SK-N-SH (cell line): ENCODE results near the gene THEMIS. TPM values are rescaled to one million over a fixed set of nuclear protein-coding genes. Genes with fewer than 3 reads are reported as not detected.

ENCODE experiments used
- CTCF ChIA-PET: fragments of 300-600, 350-600 bp; formaldehyde crosslinking; extraction: SDS; loops from one replicate; lab custom pipeline; 2021; lab: Yijun Ruan, JAX
- POLR2A ChIA-PET: fragments of 350-600 bp; sonication (Branson Sonifier 250); formaldehyde crosslinking; extraction: SDS; loops from one replicate; lab custom pipeline; 2020; ENCODE audit warnings: antibody characterized with exemption, inconsistent platforms; lab: Yijun Ruan, JAX
- DNase-seq: peaks from one replicate; pipeline ENCODE4 v3.0.0; 2012
- H2AFZ ChIP-seq: fragments of 200-600 bp; sonication (generic); 2 replicates; pipeline ENCODE4 v1.8.1; 2016; ENCODE audit warnings: antibody characterized with exemption, mild to moderate bottlenecking, low read depth
- H3F3A ChIP-seq: fragments of 200-600 bp; sonication (generic); replicated peaks from 2 replicates; pipeline ENCODE3; 2016; ENCODE audit warnings: antibody characterized with exemption, mild to moderate bottlenecking; ENCODE audit not compliant: insufficient read depth
- H3K27ac ChIP-seq, 2 experiments: fragments of 200-500 bp in 1 of 2; fragments of 200-600 bp in 1 of 2; sonication (Bioruptor generic) in 1 of 2; sonication (generic), shearing (Covaris generic) in 1 of 2; 2 replicates each; pipeline versions ENCODE4 v1.5.1 to v1.6.1; 2014 to 2016; ENCODE audit warnings: low read depth in 2 of 2, inconsistent platforms in 1 of 2, low read length in 1 of 2, mild to moderate bottlenecking in 1 of 2, mixed read lengths in 1 of 2
- H3K27me3 ChIP-seq: fragments of 200-600 bp; sonication (generic), shearing (Covaris generic); 2 replicates; pipeline ENCODE4 v1.6.1; 2016; ENCODE audit warnings: mixed run types; ENCODE audit not compliant: insufficient read depth
- H3K36me3 ChIP-seq, 2 experiments: fragments of 200-500 bp in 1 of 2; fragments of 200-600 bp in 1 of 2; sonication (Bioruptor generic) in 1 of 2; sonication (generic) in 1 of 2; replicated peaks in 1 of 2; 2 replicates each; pipeline versions ENCODE3 to v1.5.1; 2014 to 2016; ENCODE audit warnings: low read length in 1 of 2, mild to moderate bottlenecking in 1 of 2; ENCODE audit not compliant: insufficient read depth in 2 of 2, control insufficient read depth in 1 of 2
- H3K4me1 ChIP-seq, 2 experiments: fragments of 200-500 bp in 1 of 2; fragments of 200-600 bp in 1 of 2; sonication (Bioruptor generic) in 1 of 2; sonication (generic), shearing (Covaris generic) in 1 of 2; 2 replicates each; pipeline versions ENCODE4 v1.5.1 to v1.6.1; 2014 to 2016; ENCODE audit warnings: low read depth in 1 of 2, low read length in 1 of 2, mixed run types in 1 of 2; ENCODE audit not compliant: insufficient read depth in 2 of 2, control insufficient read depth in 1 of 2
- H3K4me2 ChIP-seq: fragments of 200-600 bp; sonication (generic), shearing (Covaris generic); 2 replicates; pipeline ENCODE4 v1.6.1; 2017; ENCODE audit warnings: mixed run types
- H3K4me3 ChIP-seq, 2 experiments: fragments of 200-500 bp in 1 of 2; fragments of 200-600 bp in 1 of 2; sonication (Bioruptor generic) in 1 of 2; sonication (generic), shearing (Covaris generic) in 1 of 2; 2 replicates each; pipeline versions ENCODE4 v1.5.1 to v1.8.1; 2014 to 2016; ENCODE audit warnings: low read depth in 2 of 2, inconsistent platforms in 1 of 2, low read length in 1 of 2, mild to moderate bottlenecking in 1 of 2, mixed read lengths in 1 of 2, moderate library complexity in 1 of 2
- H3K79me2 ChIP-seq: fragments of 200-600 bp; sonication (generic); 2 replicates; pipeline ENCODE4 v1.8.1; 2017; ENCODE audit warnings: mild to moderate bottlenecking; ENCODE audit not compliant: insufficient read depth
- H3K9ac ChIP-seq: fragments of 200-600 bp; sonication (generic); 2 replicates; pipeline ENCODE4 v1.6.1; 2017; ENCODE audit warnings: mixed run types
- H3K9me2 ChIP-seq: fragments of 200-600 bp; sonication (generic); 2 replicates; pipeline ENCODE4 v1.6.1; 2017; ENCODE audit warnings: mixed run types
- H3K9me3 ChIP-seq: fragments of 200-600 bp; sonication (generic); 2 replicates; pipeline ENCODE4 v1.6.1; 2017; ENCODE audit warnings: mixed run types, mild to moderate bottlenecking, moderate library complexity
- H4K20me1 ChIP-seq: fragments of 200-600 bp; sonication (generic); 2 replicates; pipeline ENCODE4 v1.6.1; 2017; ENCODE audit warnings: mild to moderate bottlenecking, mixed run types; ENCODE audit not compliant: insufficient read depth
- CHD2 ChIP-seq: fragments of 150-350 bp; IDR thresholded peaks from 2 replicates; pipeline ENCODE4 v1.6.1; 2018; ENCODE audit warnings: low read length; ENCODE audit not compliant: partially characterized antibody
- FOXJ3 ChIP-seq: sonication (generic); formaldehyde crosslinking; IDR thresholded peaks from 2 replicates; pipeline ENCODE4 v1.5.1; 2020; ENCODE audit warnings: mild to moderate bottlenecking, missing genetic modification reagents
- GABPA ChIP-seq: IDR thresholded peaks from 2 replicates; pipeline ENCODE4 v1.4.0; 2012; ENCODE audit warnings: low read depth, mild to moderate bottlenecking
- GATA2 ChIP-seq: sonication (generic); formaldehyde crosslinking; IDR thresholded peaks from 2 replicates; pipeline ENCODE4 v1.5.0; 2020; ENCODE audit warnings: mild to moderate bottlenecking, missing genetic modification reagents
- MXI1 ChIP-seq: IDR thresholded peaks from 2 replicates; pipeline ENCODE4 v1.6.1; 2012; ENCODE audit warnings: mild to moderate bottlenecking, low read depth, low read length, improper control_type of control experiment
- RFX5 ChIP-seq: IDR thresholded peaks from 2 replicates; pipeline ENCODE4 v1.6.1; 2012; ENCODE audit warnings: mild to moderate bottlenecking, improper control_type of control experiment, low read length
- SMC3 ChIP-seq: IDR thresholded peaks from 2 replicates; pipeline ENCODE4 v1.6.1; 2012; ENCODE audit warnings: low read depth, low read length, improper control_type of control experiment
- YY1 ChIP-seq: IDR thresholded peaks from 2 replicates; pipeline ENCODE4 v1.4.0; 2012; ENCODE audit warnings: low read depth, mild to moderate bottlenecking
- ZBTB33 ChIP-seq: IDR thresholded peaks from 2 replicates; pipeline ENCODE4 v1.4.0; 2012; ENCODE audit warnings: low read depth, borderline replicate concordance
- WGBS: methylation state at CpG from one replicate; pipeline ENCODE4 v1.1.6; 2017; ENCODE audit warnings: low lambda C conversion rate; 5-methylcytosine and 5-hydroxymethylcytosine counted together
- polyA plus RNA-seq, 3 experiments: library from polyadenylated mRNA; depleted of rRNA; stranded (reverse); fragments of >200 nt; gene quantifications; 2 replicates each; pipeline ENCODE4 v1.2.3, GENCODE V29; 2012
- TF ChIP-seq, protein P1 (sequence below): fragments of 200-600 bp; sonication (generic); IDR thresholded peaks from 2 replicates; pipeline ENCODE4 v1.6.1; 2017; ENCODE audit warnings: antibody characterized with exemption, mild to moderate bottlenecking, moderate library complexity

Gene THEMIS
- polyA plus RNA-seq, 1 of the 3 experiments (the other 2 are of a cell fraction) = not detected

DNA sequence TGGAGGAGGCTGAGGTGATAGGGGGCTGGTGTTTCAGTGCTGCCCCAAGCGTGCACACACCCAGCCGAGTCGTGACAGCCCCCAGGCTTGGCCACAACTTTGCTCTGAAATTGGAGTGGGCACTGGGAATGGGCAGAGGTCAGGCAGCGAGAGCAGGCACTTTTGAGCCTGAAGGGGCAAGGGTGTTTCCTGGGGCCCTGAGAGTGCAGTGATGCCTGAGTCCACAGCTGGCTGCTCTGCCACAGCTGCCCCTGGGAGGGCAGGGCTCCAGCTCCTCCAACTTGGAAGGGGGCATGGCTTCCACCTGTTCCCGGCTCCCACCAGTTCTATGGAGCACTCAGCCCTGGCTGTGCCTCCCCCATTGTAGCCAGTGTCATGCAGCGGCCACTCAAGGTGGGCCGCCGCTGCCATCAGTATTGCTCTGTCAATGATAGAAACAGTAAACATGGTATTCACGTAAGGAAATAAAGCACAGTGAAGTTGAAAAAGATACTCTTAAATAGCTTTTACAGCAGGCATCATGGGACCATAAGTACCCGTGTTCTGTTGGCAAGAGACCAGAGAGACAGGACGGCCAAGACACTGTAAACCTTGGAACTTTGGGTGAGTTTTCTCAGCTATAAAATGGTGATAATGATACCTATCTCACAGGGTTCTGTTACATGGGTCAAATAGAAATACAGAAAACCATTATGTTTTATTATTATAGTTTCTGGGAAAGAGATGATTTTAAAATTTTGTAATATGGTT lies 108.9 kb downstream of the THEMIS start (continued):
- TF ChIP-seq, protein P1, sequence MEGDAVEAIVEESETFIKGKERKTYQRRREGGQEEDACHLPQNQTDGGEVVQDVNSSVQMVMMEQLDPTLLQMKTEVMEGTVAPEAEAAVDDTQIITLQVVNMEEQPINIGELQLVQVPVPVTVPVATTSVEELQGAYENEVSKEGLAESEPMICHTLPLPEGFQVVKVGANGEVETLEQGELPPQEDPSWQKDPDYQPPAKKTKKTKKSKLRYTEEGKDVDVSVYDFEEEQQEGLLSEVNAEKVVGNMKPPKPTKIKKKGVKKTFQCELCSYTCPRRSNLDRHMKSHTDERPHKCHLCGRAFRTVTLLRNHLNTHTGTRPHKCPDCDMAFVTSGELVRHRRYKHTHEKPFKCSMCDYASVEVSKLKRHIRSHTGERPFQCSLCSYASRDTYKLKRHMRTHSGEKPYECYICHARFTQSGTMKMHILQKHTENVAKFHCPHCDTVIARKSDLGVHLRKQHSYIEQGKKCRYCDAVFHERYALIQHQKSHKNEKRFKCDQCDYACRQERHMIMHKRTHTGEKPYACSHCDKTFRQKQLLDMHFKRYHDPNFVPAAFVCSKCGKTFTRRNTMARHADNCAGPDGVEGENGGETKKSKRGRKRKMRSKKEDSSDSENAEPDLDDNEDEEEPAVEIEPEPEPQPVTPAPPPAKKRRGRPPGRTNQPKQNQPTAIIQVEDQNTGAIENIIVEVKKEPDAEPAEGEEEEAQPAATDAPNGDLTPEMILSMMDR = no peak
- TF ChIP-seq GATA2 (no peak), SMC3 (no peak), YY1 (no peak), FOXJ3 (CRISPR knock-in tag) (no peak), RFX5 (no peak)

GRCh38 chr6:127790571-127790970 lies 110.3 kb downstream of the THEMIS start:
- no peak for DNase-seq
- Histone ChIP-seq H4K20me1 (no peaks in the 10 kb centered on the region), H3K9ac (no peak overlapping the region), H3K79me2 (no peaks in the 10 kb centered on the region), H2AFZ (no peak overlapping the region), H3K4me3 (no peak overlapping the region), H3K4me2 (no peak overlapping the region), H3K4me1 (no peaks in the 10 kb centered on the region), H3K36me3 (no peaks in the 10 kb centered on the region), H3K27me3 (no peaks in the 10 kb centered on the region), H3K9me3 (no peaks in the 10 kb centered on the region), H3K27ac (no peak overlapping the region), H3F3A (no peaks in the 10 kb centered on the region), H3K9me2 (no peaks in the 10 kb centered on the region)
- ChIA-PET POLR2A (no interaction called here), CTCF (no interaction called here)
- 2% methylated on average over 4 of the region's 5 CpGs for WGBS
- no peak for TF ChIP-seq CHD2
- TF ChIP-seq ZBTB33 = no peak
- TF ChIP-seq, protein P1 = peak; percentile 9; the same call in 1 of the 2 replicates
- no peak for TF ChIP-seq MXI1
- no peak for TF ChIP-seq GABPA
